Activated CD4-positive, alpha-beta T cell treated with anti-CD3 and anti-CD28 coated beads, Interleukin-2, amount 50 U/mL, for 48 hours (primary cell): ENCODE measurements around the gene GIPC3.
"Not testable (repeated sequence)": the region's sequence is repeated elsewhere in the genome, so short reads cannot be mapped to it uniquely, and the experiment has no call there.

ENCODE experiments used
- DNase-seq, 2 experiments: peaks; one replicate each; pipeline ENCODE4 v3.0.0-alpha.2; 2020

GIPC3 gene

DNA sequence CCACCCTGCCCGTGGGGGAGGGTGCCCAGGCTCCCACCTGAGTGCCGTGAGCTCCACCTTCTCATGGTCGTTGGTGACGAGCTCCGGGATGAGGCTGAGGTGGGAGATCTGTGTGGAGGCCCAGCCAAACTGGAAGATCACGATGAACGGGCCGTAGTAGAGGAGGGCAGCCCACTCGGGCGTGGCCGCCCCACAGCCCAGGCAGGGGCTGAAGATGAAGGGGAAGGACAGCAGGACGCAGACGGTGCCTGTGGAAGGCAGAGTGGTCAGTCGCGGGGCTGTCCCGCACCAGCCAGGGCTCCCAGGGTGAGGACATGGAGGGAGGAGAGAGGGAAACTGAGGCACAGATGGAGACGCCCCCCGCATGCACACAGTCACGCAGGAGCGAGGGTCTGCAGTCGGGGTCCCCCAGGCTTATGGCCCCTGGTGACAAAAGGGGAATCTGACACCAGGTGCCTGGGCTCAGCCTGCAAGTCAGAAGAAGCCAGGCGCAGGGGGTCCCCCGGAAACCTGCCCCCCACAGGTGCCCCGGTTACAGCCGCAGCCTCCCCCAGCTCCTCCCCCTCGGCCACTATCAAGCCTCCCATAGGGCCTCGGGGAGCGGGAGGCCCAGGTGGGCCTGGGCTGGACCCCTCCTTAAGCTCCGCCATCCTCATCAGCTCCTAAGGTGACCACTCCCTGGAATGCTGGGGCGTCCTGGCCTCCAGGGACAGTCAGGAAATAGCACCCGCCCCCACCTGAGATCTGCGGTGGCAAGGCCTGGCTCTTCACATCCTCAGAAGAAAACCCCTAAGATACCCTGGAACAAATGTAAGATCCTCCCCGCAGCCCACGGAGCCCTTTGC is 34.1 kb upstream of the GIPC3 start:
- DNase-seq = no peak

DNA sequence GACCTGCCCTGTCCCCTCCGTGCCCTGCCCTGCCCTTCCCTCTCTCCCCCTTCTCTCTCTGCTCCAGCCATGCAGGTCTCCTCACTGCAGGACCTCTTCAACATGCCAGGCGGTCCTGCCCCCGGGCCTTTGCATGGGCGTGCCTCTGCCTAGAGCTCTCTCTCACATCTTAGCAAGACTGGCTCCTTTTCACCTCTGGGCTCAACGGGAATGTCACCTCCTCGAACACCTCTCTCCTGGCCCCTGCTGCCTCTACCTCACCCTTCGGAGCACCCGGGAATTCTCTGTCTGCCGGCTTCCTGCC is 33.5 kb upstream of the GIPC3 start:
- DNase-seq = no peak

DNA sequence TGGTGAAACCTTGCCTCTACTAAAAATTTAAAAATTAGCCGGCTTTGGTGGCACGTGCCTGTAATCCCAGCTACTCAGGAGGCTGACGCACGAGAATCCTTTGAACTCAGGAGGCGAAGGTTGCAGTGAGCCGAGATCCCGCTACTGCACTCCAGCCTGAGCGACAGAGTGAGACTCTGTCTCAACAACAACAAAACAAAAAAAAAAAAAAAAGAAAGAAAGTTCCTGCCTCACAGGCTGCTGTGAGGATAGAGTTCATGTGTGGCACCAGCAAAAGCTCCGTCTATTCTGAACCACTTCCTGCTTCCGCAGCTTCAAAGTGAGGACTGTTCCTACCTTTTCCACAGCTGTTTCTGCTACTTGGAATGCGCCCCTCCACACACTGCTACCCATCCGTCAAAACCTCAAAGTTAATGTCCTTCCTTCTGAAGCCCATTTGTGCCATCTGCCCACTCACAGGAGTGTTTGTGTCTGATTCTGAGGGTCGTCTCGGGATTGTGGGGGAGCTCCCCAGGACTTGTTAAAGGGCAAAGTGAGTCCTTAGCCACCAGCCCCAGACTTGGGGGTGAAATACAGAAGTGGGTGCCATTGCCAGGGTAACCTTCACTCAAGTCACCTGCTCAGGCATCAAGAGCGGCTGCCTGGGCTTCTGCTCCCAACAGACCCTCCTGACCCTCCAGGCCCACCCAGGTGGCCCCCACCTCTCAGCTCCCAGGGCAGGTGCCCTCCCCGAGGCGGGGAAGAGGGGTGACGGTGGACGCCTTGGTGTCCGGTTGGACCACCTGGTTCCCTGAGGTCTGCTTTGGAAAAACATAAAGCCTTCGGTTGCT is 30.8 kb upstream of the GIPC3 start:
- peak in 1 of 2 experiments; percentile 38 for DNase-seq

DNA sequence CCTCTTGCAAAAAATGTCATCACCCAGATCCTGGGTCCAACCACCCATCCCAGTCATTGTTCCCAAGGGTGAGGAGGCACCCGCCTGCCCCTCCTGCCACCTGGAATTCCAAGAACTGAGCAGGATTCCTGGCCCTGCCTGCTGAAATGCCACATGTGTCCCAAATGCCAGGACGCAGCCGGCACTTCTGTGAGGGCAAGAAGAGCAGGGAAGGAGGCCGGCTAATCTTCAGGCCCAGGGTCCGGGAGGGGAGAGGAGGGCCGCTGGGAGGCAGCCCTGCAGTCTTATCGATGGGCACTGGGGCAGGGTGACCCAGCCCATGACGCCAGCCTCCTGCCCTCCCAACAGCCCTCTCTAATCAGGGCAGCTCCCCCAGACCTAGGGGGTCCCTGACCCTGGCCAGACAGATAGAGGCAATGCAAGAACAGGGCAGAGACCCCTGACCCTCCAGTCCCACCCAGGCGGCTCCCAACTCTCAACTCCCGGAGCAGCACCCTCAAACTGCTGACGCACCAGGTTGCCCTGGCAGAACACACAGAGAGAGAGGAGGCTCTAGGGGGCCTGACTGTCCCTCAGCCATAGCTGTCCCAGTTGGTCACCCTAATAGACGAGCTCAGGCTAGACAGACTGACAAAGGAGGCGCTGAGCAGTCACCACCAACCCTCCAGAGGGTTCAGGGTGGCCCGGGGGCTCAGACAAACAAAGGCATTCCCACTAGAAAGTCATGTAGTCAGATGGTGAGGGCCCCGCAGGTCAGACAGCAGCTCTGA is 29.4 kb upstream of the GIPC3 start:
- no peak for DNase-seq

DNA sequence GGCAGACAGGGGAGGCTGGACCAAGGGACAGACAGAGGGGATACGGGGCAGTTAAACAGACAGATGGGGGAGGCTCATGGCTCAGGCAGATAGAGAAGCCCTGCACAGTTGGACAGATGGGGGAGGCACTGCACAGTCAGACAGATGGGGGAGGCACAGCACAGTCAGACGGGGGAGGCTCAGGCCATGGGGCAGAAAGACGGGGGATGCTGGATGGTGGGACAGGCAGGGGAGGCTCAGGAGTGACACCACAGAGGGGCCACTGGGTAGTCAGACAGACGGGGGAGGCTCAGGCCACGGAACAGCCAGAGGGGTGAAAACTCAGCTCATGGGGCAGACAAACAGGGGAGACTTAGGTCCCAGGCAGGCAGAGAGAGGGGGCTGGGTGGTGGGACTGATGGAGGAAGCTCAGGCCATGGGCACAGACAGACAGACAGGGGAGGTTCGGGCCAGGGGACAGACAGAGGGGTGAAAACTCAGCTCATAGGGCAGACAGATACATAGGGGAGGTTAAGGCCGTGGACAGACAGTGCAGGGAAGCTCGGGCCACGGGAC is 28.8 kb upstream of the GIPC3 start:
- no peak for DNase-seq

DNA sequence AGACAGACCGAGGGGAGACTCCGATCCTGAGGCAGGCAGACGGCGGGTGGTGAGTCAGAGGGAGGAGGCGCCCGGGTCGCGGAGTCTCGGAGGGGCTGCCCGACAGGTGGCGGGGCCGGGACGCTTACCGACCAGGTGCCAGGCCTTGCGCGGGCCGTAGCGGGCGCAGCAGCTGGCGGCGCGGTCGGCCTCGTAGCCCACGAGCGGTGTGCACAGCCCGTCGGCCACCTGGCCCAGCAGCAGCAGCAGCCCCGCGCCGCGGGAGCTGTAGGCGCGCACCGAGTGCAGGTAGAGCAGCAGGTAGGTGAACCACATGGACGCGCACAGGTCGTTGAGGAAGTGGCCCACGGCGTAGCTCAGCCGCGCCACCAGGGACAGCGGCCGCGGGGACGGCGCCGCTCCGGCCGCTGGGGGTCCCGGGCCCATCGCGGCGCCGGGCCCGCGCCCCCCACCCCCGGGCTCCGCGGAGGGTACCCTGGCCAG is 28.3 kb upstream of the GIPC3 start:
- DNase-seq = peak; percentile 66 to 72

DNA sequence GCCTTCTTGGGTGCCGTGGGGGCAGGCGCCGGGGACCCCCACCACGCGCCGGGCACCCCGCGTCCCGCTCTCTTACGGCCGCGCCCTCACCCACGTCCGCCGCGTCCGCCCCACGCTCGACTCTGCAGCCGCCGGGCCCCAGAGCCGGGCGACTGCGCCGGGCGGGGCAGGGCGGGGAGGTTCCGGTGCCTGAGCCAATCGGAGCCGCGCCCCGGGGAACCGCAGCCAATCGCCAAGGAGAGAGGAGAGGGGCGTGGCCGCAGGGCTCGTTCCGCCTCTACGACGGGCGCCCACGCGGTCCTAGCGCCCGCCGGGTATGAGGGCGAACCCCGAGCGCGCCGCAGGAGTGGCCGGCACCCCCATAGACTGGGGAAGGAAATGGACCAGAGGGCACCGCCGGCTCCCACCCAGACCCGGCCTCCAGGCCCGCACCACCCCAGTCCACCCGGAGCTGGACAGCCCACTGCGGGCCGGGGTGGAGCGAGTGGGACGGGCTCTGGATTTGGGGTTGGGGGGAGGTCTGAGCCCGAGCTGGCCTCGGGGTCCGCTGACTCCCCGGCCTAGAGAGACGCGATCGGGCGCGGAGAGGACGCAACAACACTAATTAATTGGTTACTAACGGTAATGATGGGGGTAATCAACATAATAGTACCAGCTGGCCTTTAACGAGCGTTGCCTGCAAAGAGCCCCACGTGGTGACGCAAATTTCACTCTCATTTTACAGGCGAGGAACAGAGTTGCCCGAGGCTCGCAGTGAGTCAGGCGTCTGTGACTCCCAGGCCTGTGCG is 27.6 kb upstream of the GIPC3 start, which contains the start of gene MFSD12:
Gene MFSD12, minus strand, starts transcription at position 126 of the 788 bp plus-strand sequence. CDS start 183 bp downstream, outside the sequence.
- DNase-seq = peak; percentile 96

DNA sequence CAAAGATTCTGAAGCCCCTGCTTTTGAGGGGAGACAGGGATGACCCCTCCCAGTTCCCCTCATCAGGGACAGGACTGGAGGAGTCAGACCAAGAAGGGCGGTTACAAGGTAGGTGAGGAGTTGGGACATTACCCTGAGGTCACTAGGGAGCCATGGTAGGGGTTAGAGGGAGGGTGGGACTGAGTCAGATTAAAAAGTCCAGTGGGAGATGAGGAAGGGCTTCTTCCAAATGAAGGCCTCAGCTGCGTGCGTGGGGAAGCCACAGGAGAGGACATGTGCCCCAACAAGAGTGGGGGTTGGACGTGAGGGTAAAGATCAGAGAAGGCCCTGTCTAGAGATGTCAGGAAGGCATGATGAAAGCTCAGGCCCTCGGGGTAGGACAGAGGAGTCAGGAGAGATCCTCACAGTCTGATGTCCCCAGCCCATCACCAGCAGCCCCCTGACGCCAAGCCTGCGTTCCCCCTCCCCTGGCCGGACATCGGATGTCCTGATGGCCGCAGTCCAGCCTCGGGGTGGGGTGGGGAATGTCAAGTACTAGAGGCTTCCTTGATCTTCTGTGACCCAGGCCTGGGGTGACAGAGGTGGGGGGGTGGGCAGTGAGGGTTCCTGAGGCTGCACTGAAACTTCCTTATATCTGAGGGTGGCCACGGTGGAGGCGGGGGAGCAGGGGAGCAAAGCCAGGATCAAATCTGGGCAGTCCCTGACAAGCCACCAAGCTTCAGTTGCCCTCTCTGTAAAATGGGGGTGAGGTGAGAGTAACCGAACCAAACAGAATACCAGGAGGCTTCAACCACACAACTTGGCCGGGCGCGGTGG is 21.4 kb upstream of the GIPC3 start:
- no peak for DNase-seq

DNA sequence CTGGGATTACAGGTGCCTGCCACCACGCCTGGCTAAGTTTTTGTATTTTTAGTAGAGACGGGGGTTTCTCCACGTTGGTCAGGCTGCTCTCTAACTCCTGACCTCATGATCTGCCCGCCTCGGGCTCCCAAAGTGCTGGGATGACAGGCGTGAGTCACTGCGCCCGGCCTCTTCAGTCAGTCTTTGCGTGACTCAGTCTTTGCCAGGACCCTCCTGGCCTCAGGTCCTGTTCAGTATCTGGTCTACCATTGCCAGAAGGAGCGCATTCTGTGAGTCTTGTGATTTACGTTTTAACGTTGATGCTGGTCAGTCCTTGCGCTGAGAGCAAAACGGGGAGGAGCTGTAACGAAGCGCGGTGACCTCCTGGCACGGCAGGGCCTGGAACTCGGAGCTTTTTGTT is 20.1 kb upstream of the GIPC3 start:
- no peak for DNase-seq

DNA sequence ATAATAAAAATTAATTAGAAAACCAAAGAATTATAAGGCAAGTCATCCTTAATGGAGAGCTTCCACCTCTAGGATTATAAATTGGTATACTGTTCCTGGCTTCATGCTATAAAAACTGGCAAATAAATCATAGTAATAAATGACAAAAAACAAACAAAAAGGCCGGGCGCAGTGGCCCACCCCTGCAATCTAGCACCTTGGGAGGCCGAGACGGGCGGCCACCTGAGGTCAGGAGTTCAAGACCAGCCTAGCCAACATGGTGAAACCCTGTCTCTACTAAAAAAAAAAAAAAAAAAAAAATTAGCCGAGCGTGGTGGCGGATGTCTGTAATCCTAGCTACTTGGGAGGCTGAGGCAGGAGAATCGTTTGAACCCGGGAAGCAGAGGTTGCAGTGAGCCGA is 15.2 kb upstream of the GIPC3 start:
- DNase-seq = not testable (repeated sequence)

DNA sequence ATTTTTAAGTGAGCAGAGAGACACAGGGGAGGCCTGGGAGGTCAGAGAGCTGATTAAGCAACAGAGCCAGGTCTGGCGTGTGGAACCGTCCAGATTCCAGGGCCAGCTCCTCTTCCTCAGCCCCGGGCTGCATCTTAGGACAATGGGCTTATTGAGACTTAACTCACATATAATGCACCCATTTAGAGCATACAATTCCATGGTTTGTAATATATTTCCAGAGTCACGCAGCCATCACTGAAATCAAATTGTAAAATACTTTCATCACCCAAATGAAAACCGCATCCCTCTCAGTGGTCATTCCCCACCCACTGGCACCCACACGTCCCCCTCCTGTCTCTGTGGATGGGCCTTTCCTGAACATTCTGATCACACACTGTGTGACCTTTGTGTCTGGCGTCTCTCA is 14.7 kb upstream of the GIPC3 start:
- DNase-seq = no peak

DNA sequence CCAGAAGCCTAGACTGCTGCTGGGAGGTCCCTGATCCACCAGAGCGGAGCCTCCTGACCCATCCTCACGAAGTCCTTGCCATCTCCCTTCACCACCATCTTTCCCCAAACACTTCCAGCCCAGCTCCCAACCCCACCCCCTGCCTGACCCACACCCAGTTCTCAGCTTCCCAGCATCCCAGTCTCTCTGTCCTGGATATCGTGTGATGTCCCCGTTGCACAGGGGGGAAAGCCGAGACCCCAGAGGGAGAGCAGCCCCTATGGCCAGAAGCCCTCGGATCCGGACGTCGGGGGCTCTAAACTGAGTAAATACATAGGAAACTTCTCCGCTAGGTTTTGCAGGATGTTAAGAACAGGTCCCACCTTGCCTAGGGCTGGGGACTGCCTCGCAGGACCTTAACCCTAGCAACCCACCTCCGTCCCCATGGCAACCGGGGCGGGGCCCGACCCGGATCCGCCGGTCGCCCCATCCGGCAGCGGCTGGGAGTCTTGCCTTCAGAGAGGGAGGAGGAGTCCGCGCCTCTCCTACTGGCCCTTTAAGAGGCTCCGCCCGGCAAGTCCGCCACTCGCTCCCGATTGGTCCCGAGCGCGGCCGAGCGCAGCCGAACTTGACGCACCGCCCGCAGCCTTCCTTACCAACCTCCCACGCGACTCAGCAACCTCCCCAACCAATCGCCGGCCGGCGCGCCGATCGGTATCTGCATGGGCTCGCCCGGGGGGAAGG is 13.0 kb upstream of the GIPC3 start:
- peak; percentile 99 for DNase-seq

DNA sequence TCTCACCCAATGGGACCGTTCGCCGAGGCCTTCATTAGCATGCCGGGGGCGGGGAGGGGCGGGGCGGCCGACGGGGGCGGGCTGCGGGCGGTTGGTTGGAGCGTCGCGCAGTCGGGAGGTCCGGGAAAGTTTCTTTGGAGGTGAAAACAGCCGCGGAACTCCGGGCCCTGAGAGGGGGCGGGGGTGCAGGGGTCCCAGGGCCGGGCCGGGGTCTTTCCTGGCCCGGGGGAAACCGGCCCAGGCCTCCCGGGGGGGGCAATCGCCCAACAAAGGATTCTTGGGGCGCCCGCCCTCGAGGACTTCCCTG is 12.5 kb upstream of the GIPC3 start, which contains the start of gene HMG20B:
Gene HMG20B, plus strand, starts transcription at position 90 of the 307 bp plus-strand sequence. CDS start 366 bp downstream, outside the sequence.
- DNase-seq = no peak

DNA sequence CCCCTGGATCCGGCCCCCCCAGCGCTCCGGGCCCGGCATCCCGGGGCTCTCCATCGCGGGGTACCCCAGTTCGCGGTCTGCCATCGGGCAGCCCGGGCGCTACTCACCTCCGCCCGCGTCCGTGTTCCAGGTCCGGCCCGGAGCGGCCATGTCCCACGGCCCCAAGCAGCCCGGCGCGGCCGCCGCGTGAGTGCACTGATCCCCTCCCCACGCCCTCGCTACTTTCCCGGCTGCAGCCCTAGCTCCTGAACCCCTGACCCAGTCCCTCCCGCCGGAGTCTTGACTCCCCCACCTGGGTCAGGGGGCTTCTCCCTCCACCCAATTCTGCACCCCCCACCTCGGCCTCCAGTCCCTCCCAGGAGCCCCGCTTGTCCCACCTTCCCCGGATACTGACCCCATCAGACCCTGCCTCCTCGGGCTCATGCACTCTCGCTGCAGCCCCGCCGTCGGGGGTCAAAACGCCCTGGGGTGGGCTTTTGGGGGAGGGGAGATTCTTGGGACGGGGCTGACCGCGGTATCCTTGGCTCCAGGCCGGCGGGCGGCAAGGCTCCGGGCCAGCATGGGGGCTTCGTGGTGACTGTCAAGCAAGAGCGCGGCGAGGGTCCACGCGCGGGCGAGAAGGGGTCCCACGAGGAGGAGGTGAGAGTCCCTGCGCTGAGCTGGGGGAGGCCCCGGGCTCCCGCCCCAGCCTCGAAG is 12.0 kb upstream of the GIPC3 start:
- DNase-seq = peak; percentile 36 to 44

DNA sequence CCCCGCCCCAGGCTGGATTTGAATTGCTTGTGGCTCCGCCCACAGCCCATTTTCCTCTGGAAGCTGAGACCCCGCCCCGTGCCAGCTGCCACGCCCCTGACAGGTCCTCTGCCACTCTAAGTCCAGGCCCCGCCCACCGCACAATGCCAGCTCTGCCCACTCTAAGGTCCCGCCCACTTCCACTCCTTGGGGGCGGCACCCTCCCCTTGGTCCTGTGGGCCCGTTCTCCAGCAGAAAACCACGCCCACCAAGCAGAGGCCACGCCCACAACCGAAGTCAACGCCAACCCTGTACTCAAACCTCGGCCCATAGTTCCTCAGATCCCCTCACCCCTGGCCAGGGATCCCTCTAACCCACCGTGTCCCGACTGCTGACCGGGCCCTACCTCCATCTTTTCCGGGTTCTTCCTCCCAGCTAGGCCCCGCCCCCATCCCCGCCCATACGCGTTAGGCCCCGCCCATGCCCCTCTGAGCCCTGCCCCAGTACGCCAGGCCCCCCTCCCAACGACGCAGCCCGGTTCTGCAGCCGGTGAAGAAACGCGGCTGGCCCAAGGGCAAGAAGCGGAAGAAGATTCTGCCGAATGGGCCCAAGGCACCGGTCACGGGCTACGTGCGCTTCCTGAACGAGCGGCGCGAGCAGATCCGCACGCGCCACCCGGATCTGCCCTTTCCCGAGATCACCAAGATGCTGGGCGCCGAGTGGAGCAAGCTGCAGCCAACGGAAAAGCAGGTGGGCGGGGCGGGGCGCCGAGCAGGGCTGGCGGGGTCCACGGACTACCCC is 11.2 kb upstream of the GIPC3 start:
- peak; percentile 94 to 95 for DNase-seq

DNA sequence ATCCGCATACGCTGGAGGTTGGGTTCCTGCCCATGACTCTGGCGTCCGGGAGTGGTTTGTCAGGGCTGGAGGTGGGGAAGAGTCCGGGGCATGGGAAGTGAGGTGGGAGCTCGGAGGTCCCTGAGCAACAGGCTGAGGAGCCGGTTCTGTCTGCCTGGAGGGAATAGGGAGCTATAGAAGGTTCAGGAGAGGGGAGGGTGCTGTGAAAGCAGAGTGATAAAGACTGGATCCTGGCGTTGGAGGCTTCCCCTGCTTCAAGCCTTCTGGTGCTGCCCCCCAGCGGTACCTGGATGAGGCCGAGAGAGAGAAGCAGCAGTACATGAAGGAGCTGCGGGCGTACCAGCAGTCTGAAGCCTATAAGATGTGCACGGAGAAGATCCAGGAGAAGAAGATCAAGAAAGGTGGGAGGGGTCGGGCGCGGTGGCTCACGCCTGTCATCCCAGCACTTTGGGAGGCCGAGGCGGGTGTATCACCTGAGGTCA is 10.0 kb upstream of the GIPC3 start:
- peak; percentile 16 to 41 for DNase-seq

DNA sequence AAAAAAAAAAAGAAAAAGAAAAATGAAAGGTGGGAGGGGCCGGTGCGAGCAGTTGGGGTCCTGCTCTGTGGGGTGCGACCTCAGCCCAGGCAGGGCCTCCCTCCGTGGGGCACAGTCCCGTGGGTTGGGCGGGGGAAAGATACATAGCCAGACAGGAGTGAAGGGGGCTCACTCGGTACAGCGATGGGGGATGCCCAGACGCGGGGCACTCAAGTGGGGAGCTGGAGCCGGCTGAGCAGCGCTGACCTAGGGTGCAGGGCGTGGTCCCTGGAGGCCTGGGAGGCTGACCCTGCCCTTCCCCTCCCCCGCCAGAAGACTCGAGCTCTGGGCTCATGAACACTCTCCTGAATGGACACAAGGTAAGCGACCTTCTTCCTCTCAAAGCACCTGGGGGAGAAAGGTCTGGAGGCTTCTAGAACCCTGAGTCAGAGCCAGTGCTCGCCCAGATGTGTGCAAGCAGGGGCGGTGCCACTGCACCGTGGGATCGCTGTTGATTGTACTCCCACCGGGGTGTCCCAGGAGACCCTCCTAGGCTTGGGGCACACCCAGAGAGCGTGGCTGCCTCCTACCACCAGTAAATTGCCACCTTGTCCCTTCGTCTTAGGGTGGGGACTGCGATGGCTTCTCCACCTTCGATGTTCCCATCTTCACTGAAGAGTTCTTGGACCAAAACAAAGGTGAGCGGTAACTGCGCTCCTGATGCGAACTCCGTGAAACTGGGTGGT is 9.2 kb upstream of the GIPC3 start:
- no peak for DNase-seq
